A549 (cell line): ENCODE measurements around the gene PLA2G4B.

Experiments used
- CBX2 ChIP-seq: fragments of 200-600 bp; sonication (generic); IDR thresholded peaks from 2 replicates; pipeline ENCODE4 v1.6.1; 2016; ENCODE audit warnings: low read depth, mild to moderate bottlenecking, borderline replicate concordance
- CEBPB ChIP-seq, 2 experiments: fragments of >200 bp in 1 of 2; sonication (Bioruptor Twin) in 1 of 2; formaldehyde crosslinking in 1 of 2; IDR thresholded peaks; 2 replicates each; pipeline ENCODE4 v1.6.1; 2012 to 2016
- CHD2 ChIP-seq: fragments of 150-350 bp; IDR thresholded peaks from 2 replicates; pipeline ENCODE4 v1.6.1; 2014; ENCODE audit warnings: low read length; ENCODE audit not compliant: partially characterized antibody
- CHD4 ChIP-seq: fragments of 200-600 bp; sonication (generic); IDR thresholded peaks from 2 replicates; pipeline ENCODE4 v1.6.1; 2016; ENCODE audit warnings: antibody characterized with exemption, mild to moderate bottlenecking, borderline replicate concordance
- CTCF ChIP-seq: fragments of >200 bp; sonication (Bioruptor Twin); formaldehyde crosslinking; IDR thresholded peaks from 3 replicates; pipeline ENCODE4 v1.5.1; 2016
- EP300 ChIP-seq, 2 experiments: fragments of >200 bp; sonication (Bioruptor Twin); formaldehyde crosslinking; IDR thresholded peaks; 2 replicates in 1 of 2; 3 replicates in 1 of 2; pipeline ENCODE4 v1.6.1; 2016 to 2017
- JUNB ChIP-seq: fragments of >200 bp; sonication (Bioruptor Twin); formaldehyde crosslinking; IDR thresholded peaks from 2 replicates; pipeline ENCODE4 v1.6.1; 2016
- KDM1A ChIP-seq: fragments of 200-600 bp; sonication (generic); IDR thresholded peaks from 2 replicates; pipeline ENCODE4 v1.6.1; 2016; ENCODE audit warnings: low read depth, mild to moderate bottlenecking
- POLR2A ChIP-seq: IDR thresholded peaks from 2 replicates; pipeline ENCODE4 v1.6.1; 2012; ENCODE audit warnings: mild to moderate bottlenecking, low read length
- RAD21 ChIP-seq, 2 experiments: fragments of >200 bp in 1 of 2; sonication (Bioruptor Twin) in 1 of 2; formaldehyde crosslinking in 1 of 2; IDR thresholded peaks in 1 of 2; conservative IDR thresholded peaks in 1 of 2; 2 replicates in 1 of 2; 3 replicates in 1 of 2; pipeline ENCODE4 v1.6.1; 2012 to 2018; ENCODE audit warnings: inconsistent platforms in 1 of 2
- RCOR1 ChIP-seq: fragments of 150-350 bp; IDR thresholded peaks from 2 replicates; pipeline ENCODE4 v1.6.1; 2014; ENCODE audit warnings: antibody characterized with exemption, low read length, low read depth
- RNF2 ChIP-seq: fragments of 200-600 bp; sonication (generic); IDR thresholded peaks from 2 replicates; pipeline ENCODE4 v1.6.1; 2016; ENCODE audit warnings: low read depth, mild to moderate bottlenecking, antibody characterized with exemption, moderate library complexity, borderline replicate concordance
- TF ChIP-seq, protein P1 (sequence below): fragments of 450-650 bp; IDR thresholded peaks from 2 replicates; pipeline ENCODE4 v1.6.1; 2014; ENCODE audit warnings: antibody characterized with exemption

- no peak for TF ChIP-seq CTCF
- TF ChIP-seq CEBPB (IDR thresholded peaks at IDR 0.05) = no peak
- TF ChIP-seq POLR2A = no peak
- no peak for TF ChIP-seq JUNB
- no peak for TF ChIP-seq CHD2
- no peak for TF ChIP-seq RNF2
- TF ChIP-seq CBX2 = no peak
- TF ChIP-seq CHD4 = no peak
- TF ChIP-seq KDM1A = no peak
- TF ChIP-seq RAD21 (conservative IDR thresholded peaks at IDR 0.05 in 1 of 2, IDR thresholded peaks at IDR 0.05 in 1 of 2) = no peak
- no peak for TF ChIP-seq EP300 (IDR thresholded peaks at IDR 0.05)
- TF ChIP-seq, protein P1, sequence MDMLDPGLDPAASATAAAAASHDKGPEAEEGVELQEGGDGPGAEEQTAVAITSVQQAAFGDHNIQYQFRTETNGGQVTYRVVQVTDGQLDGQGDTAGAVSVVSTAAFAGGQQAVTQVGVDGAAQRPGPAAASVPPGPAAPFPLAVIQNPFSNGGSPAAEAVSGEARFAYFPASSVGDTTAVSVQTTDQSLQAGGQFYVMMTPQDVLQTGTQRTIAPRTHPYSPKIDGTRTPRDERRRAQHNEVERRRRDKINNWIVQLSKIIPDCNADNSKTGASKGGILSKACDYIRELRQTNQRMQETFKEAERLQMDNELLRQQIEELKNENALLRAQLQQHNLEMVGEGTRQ = no peak
- no peak for TF ChIP-seq RCOR1
Observed at GRCh38 chr15:41886741-41887140, 48.1 kb downstream of the PLA2G4B start.
